PC-9 (cell line): Measurements from ENCODE around the gene NKAIN2. TPM values are rescaled to one million over a fixed set of nuclear protein-coding genes. Genes with fewer than 3 reads are reported as not detected.

Experiments
- BruUV-seq: library from RNA; stranded (reverse); fragments of 400-500 nt; replicated peaks from 2 replicates; lab custom pipeline; 2021; lab: Mats Ljungman, UMichigan
- CTCF ChIA-PET: fragments of 300-600 bp; sonication (Branson Sonifier 250); formaldehyde crosslinking; loops from one replicate; lab custom pipeline; 2022; ENCODE audit warnings: antibody characterized with exemption; lab: Charles Lee
- POLR2A ChIA-PET: fragments of 300-600 bp; sonication (Branson Sonifier 250); formaldehyde crosslinking; loops from one replicate; lab custom pipeline; 2022; ENCODE audit warnings: antibody characterized with exemption; ENCODE audit not compliant: unreplicated experiment; lab: Charles Lee
- DNase-seq, 2 experiments: peaks; one replicate each; pipeline versions ENCODE4 v3.0.0 to v3.0.0-alpha.2; 2015 to 2022; ENCODE audit warnings: mixed read lengths in 1 of 2
- H2AFZ ChIP-seq: fragments of 200-600 bp; sonication (generic); 2 replicates; pipeline ENCODE4 v1.8.1; 2017; ENCODE audit warnings: antibody characterized with exemption
- H3F3A ChIP-seq: fragments of 200-600 bp; sonication (generic); 2 replicates; pipeline ENCODE4 v1.8.1; 2017; ENCODE audit warnings: antibody characterized with exemption, mild to moderate bottlenecking, low read depth; ENCODE audit not compliant: insufficient read depth
- H3K27ac ChIP-seq: fragments of 200-600 bp; sonication (generic); 2 replicates; pipeline ENCODE4 v1.6.1; 2016; ENCODE audit warnings: mixed run types
- H3K27me3 ChIP-seq: fragments of 200-600 bp; sonication (generic); 2 replicates; pipeline ENCODE4 v1.6.1; 2016; ENCODE audit warnings: low read depth, mixed run types; ENCODE audit not compliant: insufficient read depth
- H3K36me3 ChIP-seq: fragments of 200-600 bp; sonication (generic); 2 replicates; pipeline ENCODE4 v1.6.1; 2016; ENCODE audit warnings: low read depth, mixed run types
- H3K4me1 ChIP-seq: fragments of 200-600 bp; sonication (generic); replicated peaks from 2 replicates; pipeline ENCODE4 v1.6.1; 2016; ENCODE audit warnings: mixed run types; ENCODE audit not compliant: insufficient read depth
- H3K4me2 ChIP-seq: fragments of 200-600 bp; sonication (generic); 2 replicates; pipeline ENCODE4 v1.6.1; 2017; ENCODE audit warnings: mixed run types
- H3K4me3 ChIP-seq: fragments of 200-600 bp; sonication (generic); 2 replicates; pipeline ENCODE4 v1.6.1; 2016; ENCODE audit warnings: mixed run types
- H3K79me2 ChIP-seq: fragments of 200-600 bp; sonication (generic); 2 replicates; pipeline ENCODE4 v1.6.1; 2017; ENCODE audit warnings: low read depth, mixed run types
- H3K9me2 ChIP-seq: fragments of 200-600 bp; sonication (generic); 2 replicates; pipeline ENCODE4 v1.8.1; 2017; ENCODE audit warnings: mild to moderate bottlenecking; ENCODE audit not compliant: insufficient read depth
- H3K9me3 ChIP-seq: fragments of 200-600 bp; sonication (generic); 2 replicates; pipeline ENCODE4 v1.8.1; 2016; ENCODE audit warnings: low read depth; ENCODE audit not compliant: insufficient read depth
- H4K20me1 ChIP-seq: fragments of 200-600 bp; sonication (generic); 2 replicates; pipeline ENCODE4 v1.8.1; 2017; ENCODE audit not compliant: insufficient read depth
- CTCF ChIP-seq: fragments of 200-600 bp; sonication (generic); conservative IDR thresholded peaks from 2 replicates; pipeline ENCODE4 v1.6.1; 2017; ENCODE audit warnings: mixed run types, antibody characterized with exemption, mild to moderate bottlenecking, moderate library complexity
- EZH2 ChIP-seq: fragments of 200-600 bp; sonication (generic); IDR thresholded peaks from 2 replicates; pipeline ENCODE4 v1.8.0; 2017; ENCODE audit warnings: antibody characterized with exemption, low read depth
- intact Hi-C: fragments of 100-400 bp; cut with micrococcal nuclease; formaldehyde crosslinking; loops from one replicate; pipeline ENCODE4 v1.10.0; 2022; ENCODE audit not compliant: unreplicated experiment
- total RNA-seq: library from RNA; stranded (reverse); gene quantifications from 2 replicates; pipeline ENCODE4 v1.2.3, GENCODE V29; 2021

The NKAIN2 gene
- total RNA-seq, 1 experiment from 2014 or later: not detected

DNA sequence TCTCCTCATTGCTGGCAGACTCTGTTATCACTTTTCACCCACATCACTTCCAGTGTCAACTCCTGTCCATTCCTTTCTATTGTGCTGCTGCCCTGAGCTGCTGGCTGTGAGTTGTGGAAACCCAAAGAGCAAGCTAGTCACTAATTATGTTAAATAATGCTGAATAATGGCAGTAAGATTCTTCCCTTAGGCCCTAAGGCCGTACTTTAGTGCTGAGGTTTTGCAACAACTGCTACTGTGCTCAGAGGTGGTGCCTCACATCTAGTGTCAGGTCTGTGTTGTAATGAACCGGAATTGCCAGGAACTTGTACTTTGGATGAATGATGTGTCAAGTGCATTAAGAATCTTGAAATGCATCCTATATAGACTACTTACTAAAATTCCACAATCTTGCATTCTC is 786.3 kb downstream of the NKAIN2 start:
- POLR2A ChIA-PET: no interaction called here
- no peaks in the 10 kb centered on the region for H3K4me1 ChIP-seq

GRCh38 chr6:124599656-124600055 is 796.0 kb downstream of the NKAIN2 start:
- no TSS peak for BruUV-seq

More for the DNA sequence above, 786.3 kb downstream of the NKAIN2 start:
- intact Hi-C loops: no loop called here
- no peak overlapping the region for H3K4me2 ChIP-seq
- H2AFZ ChIP-seq: no peak overlapping the region
- no peaks in the 10 kb centered on the region for H3K36me3 ChIP-seq
- CTCF ChIA-PET: no interaction called here
- H3K9me2 ChIP-seq: no peaks in the 10 kb centered on the region
- no peaks in the 10 kb centered on the region for H3K9me3 ChIP-seq
- H3K27me3 ChIP-seq: no peaks in the 10 kb centered on the region
- no peak overlapping the region for H3K27ac ChIP-seq
- DNase-seq: no peak
- H3F3A ChIP-seq: no peaks in the 10 kb centered on the region
- TF ChIP-seq EZH2: no peak
- TF ChIP-seq CTCF: no peak
- no peak overlapping the region for H3K4me3 ChIP-seq
- H3K79me2 ChIP-seq: no peaks in the 10 kb centered on the region
- BruUV-seq: no TSS peak
- H4K20me1 ChIP-seq: no peaks in the 10 kb centered on the region; the same call in 1 of the 2 replicates

GRCh38 chr6:124604719-124605118 is 801.1 kb downstream of the NKAIN2 start:
- Histone ChIP-seq H3K9me2 (peaks cover 3% of the 10 kb centered on the region; the same call in 1 of the 2 replicates), H4K20me1 (no peaks in the 10 kb centered on the region)

More at GRCh38 chr6:124599656-124600055, 796.0 kb downstream of the NKAIN2 start:
- no peaks in the 10 kb centered on the region for H3K27me3 ChIP-seq
- no peak overlapping the region for H3K27ac ChIP-seq
- no peaks in the 10 kb centered on the region for H4K20me1 ChIP-seq
- DNase-seq: no peak
- TF ChIP-seq CTCF: no peak
- TF ChIP-seq EZH2: no peak
- no peak overlapping the region for H2AFZ ChIP-seq
- no peak overlapping the region for H3K4me3 ChIP-seq
- H3K79me2 ChIP-seq: no peaks in the 10 kb centered on the region
- H3K9me2 ChIP-seq: peaks cover 3% of the 10 kb centered on the region; the same call in 1 of the 2 replicates
- intact Hi-C loops: no loop called here
- no peaks in the 10 kb centered on the region for H3K9me3 ChIP-seq
- H3K36me3 ChIP-seq: no peaks in the 10 kb centered on the region
- CTCF ChIA-PET: no interaction called here
- POLR2A ChIA-PET: no interaction called here
- no peaks in the 10 kb centered on the region for H3K4me1 ChIP-seq
- H3F3A ChIP-seq: no peaks in the 10 kb centered on the region
- no peak overlapping the region for H3K4me2 ChIP-seq

More at GRCh38 chr6:124604719-124605118, 801.1 kb downstream of the NKAIN2 start:
- no peak for DNase-seq
- Histone ChIP-seq H2AFZ (no peak overlapping the region), H3K36me3 (no peaks in the 10 kb centered on the region), H3K4me2 (no peak overlapping the region), H3K79me2 (no peaks in the 10 kb centered on the region), H3K27me3 (no peaks in the 10 kb centered on the region), H3K4me1 (no peaks in the 10 kb centered on the region), H3F3A (no peaks in the 10 kb centered on the region), H3K4me3 (no peak overlapping the region), H3K9me3 (no peaks in the 10 kb centered on the region; the same call in 1 of the 2 replicates), H3K27ac (no peak overlapping the region)
- ChIA-PET CTCF (no interaction called here), POLR2A (no interaction called here)
- no TSS peak for BruUV-seq
- intact Hi-C loops: no loop called here
- no peak for TF ChIP-seq CTCF
- TF ChIP-seq EZH2: no peak
